ENCODE results near the gene NAA35. TPM values are rescaled to one million over a fixed set of nuclear protein-coding genes. Genes with fewer than 3 reads are reported as not detected.

Gene NAA35
- total and polyA plus RNA-seq, 9 of the 15 experiments (the other 6 are each of a cell fraction or from before 2014, with no cell fraction given): 17.7 to 43.9 (median 29.0) TPM

- Histone ChIP-seq H3K9ac (ENCODE audit: insufficient read depth in 1 of 2, low read depth in 2 of 2, low read length in 2 of 2) (no peak overlapping the region), H3K4me1 (replicated peaks in 1 of 2; ENCODE audit: control insufficient read depth in 2 of 2, insufficient read depth in 2 of 2, low read length in 2 of 2) (peaks cover 0 to under 1% of the 10 kb centered on the region in 2 experiments; a peak in 3 of 5 replicates), H4K20me1 (replicated peaks; ENCODE audit: control insufficient read depth, insufficient read depth, low read length) (no peaks in the 10 kb centered on the region), H3K36me3 (ENCODE audit: control insufficient read depth, insufficient read depth, low read length) (no peaks in the 10 kb centered on the region), H3K79me2 (ENCODE audit: control insufficient read depth, insufficient read depth, low read length) (no peaks in the 10 kb centered on the region), H3K4me2 (ENCODE audit: insufficient read depth, low read length) (no peak overlapping the region), H3K9me1 (ENCODE audit: control insufficient read depth, insufficient read depth, low read length) (no peaks in the 10 kb centered on the region), H3K27me3 (ENCODE audit: control insufficient read depth in 2 of 2, insufficient read depth in 2 of 2, low read length in 2 of 2) (no peaks in the 10 kb centered on the region), H3K9me3 (replicated peaks; ENCODE audit: control insufficient read depth, insufficient read depth, low read depth, low read length) (no peaks in the 10 kb centered on the region), H3K4me3 (no peak overlapping the region), H2AFZ (ENCODE audit: low read depth, low read length) (no peak overlapping the region), H3K27ac (ENCODE audit: extremely low read depth, low read depth, low read length) (no peak overlapping the region)
- WGBS (ENCODE audit: insufficient coverage, low coverage, missing lambda C conversion rate): 31% methylated on average over 2 of the region's 2 CpGs
- FAIRE-seq (no peak), ATAC-seq (no peak), DNase-seq (ENCODE audit: extremely low read depth in 1 of 4, low spot score in 3 of 4) (no peak)
- in situ Hi-C loops (cut with MboI) (no loop called here), intact Hi-C loops (cut with micrococcal nuclease) (no loop called here)
- ChIA-PET POLR2A (no interaction called here), CTCF (ENCODE audit: low intra/inter-chr PET ratio) (no interaction called here)
- no TSS peak for BruUV-seq (replicated peaks)
- TF ChIP-seq IRF9 (tag; IDR thresholded peaks at IDR 0.05): no peak
- no peak for TF ChIP-seq ZEB2 (IDR thresholded peaks at IDR 0.05)
- TF ChIP-seq HMG20B (CRISPR knock-in tag; IDR thresholded peaks at IDR 0.05): no peak
- TF ChIP-seq HBP1 (CRISPR knock-in tag; IDR thresholded peaks at IDR 0.05): no peak
- no peak for TF ChIP-seq FOXK2 (conservative IDR thresholded peaks at IDR 0.05 in 1 of 2, IDR thresholded peaks at IDR 0.05 in 1 of 2; ENCODE audit: low read depth in 2 of 2)
- no peak for TF ChIP-seq ASH1L (IDR thresholded peaks at IDR 0.05; ENCODE audit: borderline replicate concordance, low read depth, partially characterized antibody)
- TF ChIP-seq PHB2 (IDR thresholded peaks at IDR 0.05; ENCODE audit: low read depth): no peak
- no peak for TF ChIP-seq ZNF3 (CRISPR knock-in tag; IDR thresholded peaks at IDR 0.05)
- TF ChIP-seq SMC3 (conservative IDR thresholded peaks at IDR 0.05; ENCODE audit: insufficient read depth, low read depth, low read length): no peak
- no peak for TF ChIP-seq HNRNPUL1 (IDR thresholded peaks at IDR 0.05; ENCODE audit: low read length)
- TF ChIP-seq IRF2 (CRISPR knock-in tag; IDR thresholded peaks at IDR 0.05): no peak
- TF ChIP-seq RBFOX2 (IDR thresholded peaks at IDR 0.05; ENCODE audit: low read depth, low read length): no peak
- no peak for TF ChIP-seq PPARD (CRISPR knock-in tag; IDR thresholded peaks at IDR 0.05)
- TF ChIP-seq ARID1B (IDR thresholded peaks at IDR 0.05): no peak
- TF ChIP-seq NR2C1 (IDR thresholded peaks at IDR 0.05): no peak
- TF ChIP-seq NR2C1 (tag; IDR thresholded peaks at IDR 0.05): no peak
Measured at GRCh38 chr9:85931495-85931894, 9.5 kb upstream of the NAA35 start.
